Activated T-helper 1 cell treated with Interleukin-2 at 50 U/mL for 16 hours (primary cell): Measurements from ENCODE around the gene DAAM2.

Experiments
- DNase-seq: peaks from one replicate; pipeline ENCODE4 v3.0.0-alpha.2; 2020; ENCODE audit warnings: low read depth

DAAM2 gene

GRCh38 chr6:39931607-39932006 lies 139.4 kb downstream of the DAAM2 start:
- DNase-seq: no peak

- DNase-seq: no peak
Observed at GRCh38 chr6:39932386-39932910, 140.3 kb downstream of the DAAM2 start.

GRCh38 chr6:39933669-39934130 lies 141.5 kb downstream of the DAAM2 start:
- DNase-seq: no peak

- no peak for DNase-seq
Observed at GRCh38 chr6:39934131-39934757, 142.1 kb downstream of the DAAM2 start, which contains the start of gene MOCS1. Gene MOCS1 (minus strand): TSS chr6:39934462. CDS start chr6:39934417, 45 bp downstream.

- DNase-seq: no peak
Observed at GRCh38 chr6:39935241-39935640, 143.1 kb downstream of the DAAM2 start.

GRCh38 chr6:39936857-39937256 lies 144.7 kb downstream of the DAAM2 start:
- DNase-seq: no peak

GRCh38 chr6:39937686-39938333 lies 145.6 kb downstream of the DAAM2 start:
- no peak for DNase-seq

- DNase-seq: no peak
Observed at GRCh38 chr6:39938773-39939654, 146.8 kb downstream of the DAAM2 start.

- no peak for DNase-seq
Observed at GRCh38 chr6:39941138-39941537, 149.0 kb downstream of the DAAM2 start.

GRCh38 chr6:39941820-39942219 lies 149.6 kb downstream of the DAAM2 start:
- no peak for DNase-seq

- no peak for DNase-seq
Observed at GRCh38 chr6:39942903-39943580, 150.9 kb downstream of the DAAM2 start.

GRCh38 chr6:39945626-39946025 lies 153.4 kb downstream of the DAAM2 start:
- no peak for DNase-seq

GRCh38 chr6:39947611-39948068 lies 155.5 kb downstream of the DAAM2 start:
- no peak for DNase-seq

- no peak for DNase-seq
Observed at GRCh38 chr6:39948199-39948791, 156.1 kb downstream of the DAAM2 start.

- DNase-seq: no peak
Observed at GRCh38 chr6:39950125-39950720, 158.0 kb downstream of the DAAM2 start.

- no peak for DNase-seq
Observed at GRCh38 chr6:39951191-39951590, 159.0 kb downstream of the DAAM2 start.

GRCh38 chr6:39951716-39952115 lies 159.5 kb downstream of the DAAM2 start:
- no peak for DNase-seq

- DNase-seq: no peak
Observed at GRCh38 chr6:39952167-39952566, 160.0 kb downstream of the DAAM2 start.

GRCh38 chr6:39953076-39953618 lies 161.0 kb downstream of the DAAM2 start:
- no peak for DNase-seq
